A549 (cell line): ENCODE results near the gene THADA. TPM values are rescaled to one million over a fixed set of nuclear protein-coding genes. Genes with fewer than 3 reads are reported as not detected.

Experiments
- ATAC-seq, 2 experiments: fragments of 200-7000 bp in 1 of 2; fragments of >200 bp in 1 of 2; cut with Nextera tagmentation in 1 of 2; cut with Tn5 transposase in 1 of 2; 3 replicates each; pipeline versions ENCODE4 v1.8.0 to v1.9.1; 2018 to 2020; ENCODE audit warnings: mild to moderate bottlenecking in 1 of 2, moderate library complexity in 1 of 2
- CTCF ChIA-PET: fragments of 300-600 bp; sonication (Branson Sonifier 250); formaldehyde crosslinking; extraction: SDS; loops from one replicate; lab custom pipeline; 2021; ENCODE audit warnings: antibody characterized with exemption, inconsistent platforms; lab: Yijun Ruan, JAX
- POLR2A ChIA-PET: fragments of 350-600 bp; formaldehyde crosslinking; extraction: SDS; loops from one replicate; lab custom pipeline; 2021; ENCODE audit warnings: antibody characterized with exemption, inconsistent platforms; lab: Yijun Ruan, JAX
- DNase-seq, 2 experiments: peaks; one replicate each; pipeline versions ENCODE4 v3.0.0 to v3.0.0-alpha.2; 2011 to 2016; ENCODE audit warnings: low read depth in 1 of 2, low spot score in 1 of 2
- FAIRE-seq: peaks from 2 replicates; lab custom pipeline; 2011; peaks lifted over from hg19 to GRCh38; lab: Jason Lieb, UNC
- H3K27ac ChIP-seq, 2 experiments: fragments of >200 bp; sonication (Bioruptor Twin); formaldehyde crosslinking; 3 replicates each; pipeline ENCODE4 v1.5.1; 2016 to 2017
- H3K4me1 ChIP-seq: fragments of >200 bp; sonication (Bioruptor Twin); formaldehyde crosslinking; 3 replicates; pipeline ENCODE4 v1.6.1; 2016
- H3K4me2 ChIP-seq: fragments of >200 bp; sonication (Bioruptor Twin); formaldehyde crosslinking; 3 replicates; pipeline ENCODE4 v1.6.1; 2016
- H3K4me3 ChIP-seq: fragments of >200 bp; sonication (Bioruptor Twin); formaldehyde crosslinking; 3 replicates; pipeline ENCODE4 v1.5.1; 2016
- H3K9me3 ChIP-seq: fragments of >200 bp; sonication (Bioruptor Twin); formaldehyde crosslinking; 3 replicates; pipeline ENCODE4 v1.6.1; 2016
- ATOH8 ChIP-seq: fragments of 250-450 bp; sonication (Bioruptor Pico); IDR thresholded peaks from 2 replicates; pipeline ENCODE4 v1.5.0; 2020; ENCODE audit warnings: low read depth, mild to moderate bottlenecking, moderate library complexity
- BHLHE40 ChIP-seq: IDR thresholded peaks from 2 replicates; pipeline ENCODE4 v1.6.1; 2012; ENCODE audit warnings: low read depth, low read length, inconsistent platforms
- CBX8 ChIP-seq: fragments of 200-600 bp; sonication (generic); IDR thresholded peaks from 2 replicates; pipeline ENCODE4 v1.6.1; 2016
- CEBPB ChIP-seq, 2 experiments: fragments of >200 bp in 1 of 2; sonication (Bioruptor Twin) in 1 of 2; formaldehyde crosslinking in 1 of 2; IDR thresholded peaks; 2 replicates each; pipeline ENCODE4 v1.6.1; 2012 to 2016
- CHD4 ChIP-seq: fragments of 200-600 bp; sonication (generic); IDR thresholded peaks from 2 replicates; pipeline ENCODE4 v1.6.1; 2016; ENCODE audit warnings: antibody characterized with exemption, mild to moderate bottlenecking, borderline replicate concordance
- EHF ChIP-seq: fragments of 250-450 bp; sonication (Bioruptor Pico); IDR thresholded peaks from 2 replicates; pipeline ENCODE4 v1.5.0; 2020; ENCODE audit warnings: mild to moderate bottlenecking
- EHMT2 ChIP-seq: fragments of 200-600 bp; sonication (generic); IDR thresholded peaks from 2 replicates; pipeline ENCODE4 v1.6.1; 2016; ENCODE audit warnings: antibody characterized with exemption, low read depth, mild to moderate bottlenecking, moderate library complexity
- FOSL2 ChIP-seq, 2 experiments: fragments of 450-650 bp in 1 of 2; fragments of >200 bp in 1 of 2; sonication (Bioruptor Twin) in 1 of 2; formaldehyde crosslinking; IDR thresholded peaks; 2 replicates each; pipeline versions ENCODE4 v1.5.0 to v1.6.1; 2016 to 2020; ENCODE audit warnings: mild to moderate bottlenecking in 1 of 2, moderate library complexity in 1 of 2
- HEYL ChIP-seq: fragments of 250-450 bp; sonication (Bioruptor Pico); IDR thresholded peaks from 2 replicates; pipeline ENCODE4 v1.8.0; 2021; ENCODE audit warnings: mild to moderate bottlenecking, moderate library complexity
- HMGXB4 ChIP-seq: fragments of 250-450 bp; sonication (Bioruptor Pico); IDR thresholded peaks from 2 replicates; pipeline ENCODE4 v1.5.0; 2021; ENCODE audit warnings: mild to moderate bottlenecking, moderate library complexity, borderline replicate concordance
- HOXB5 ChIP-seq: fragments of 250-450 bp; sonication (Bioruptor Pico); IDR thresholded peaks from 2 replicates; pipeline ENCODE4 v1.5.0; 2020; ENCODE audit warnings: mild to moderate bottlenecking, moderate library complexity
- KDM1A ChIP-seq: fragments of 200-600 bp; sonication (generic); IDR thresholded peaks from 2 replicates; pipeline ENCODE4 v1.6.1; 2016; ENCODE audit warnings: low read depth, mild to moderate bottlenecking
- KDM5A ChIP-seq: fragments of 200-600 bp; sonication (generic); IDR thresholded peaks from 2 replicates; pipeline ENCODE4 v1.6.1; 2016; ENCODE audit warnings: antibody characterized with exemption, mild to moderate bottlenecking
- MAX ChIP-seq: IDR thresholded peaks from 2 replicates; pipeline ENCODE4 v1.6.1; 2012
- PBX3 ChIP-seq: IDR thresholded peaks from 2 replicates; pipeline ENCODE4 v1.6.1; 2012
- PHF8 ChIP-seq: fragments of 200-600 bp; sonication (generic); IDR thresholded peaks from 2 replicates; pipeline ENCODE4 v1.6.1; 2016; ENCODE audit warnings: low read depth, mild to moderate bottlenecking, antibody characterized with exemption, moderate library complexity, borderline replicate concordance
- POLR2A ChIP-seq: IDR thresholded peaks from 2 replicates; pipeline ENCODE4 v1.6.1; 2012; ENCODE audit warnings: mild to moderate bottlenecking, low read length
- POLR2AphosphoS2 ChIP-seq: conservative IDR thresholded peaks from 2 replicates; pipeline ENCODE4 v1.6.1; 2012; ENCODE audit warnings: low read length, improper control_type of control experiment, inconsistent platforms
- RARB ChIP-seq: fragments of 250-450 bp; sonication (Bioruptor Pico); IDR thresholded peaks from 2 replicates; pipeline ENCODE4 v1.8.0; 2021; ENCODE audit warnings: mild to moderate bottlenecking, moderate library complexity
- RCOR1 ChIP-seq: fragments of 150-350 bp; IDR thresholded peaks from 2 replicates; pipeline ENCODE4 v1.6.1; 2014; ENCODE audit warnings: antibody characterized with exemption, low read length, low read depth
- USF2 ChIP-seq: fragments of 450-650 bp; IDR thresholded peaks from 2 replicates; pipeline ENCODE4 v1.6.1; 2014; ENCODE audit warnings: antibody characterized with exemption
- ZFP36 ChIP-seq: fragments of 450-650 bp; IDR thresholded peaks from 2 replicates; pipeline ENCODE4 v1.6.1; 2014; ENCODE audit warnings: borderline replicate concordance; ENCODE audit not compliant: partially characterized antibody
- ZNF302 ChIP-seq: fragments of 250-450 bp; sonication (Bioruptor Pico); IDR thresholded peaks from 2 replicates; pipeline ENCODE4 v1.9.0; 2021; ENCODE audit warnings: inconsistent platforms, mild to moderate bottlenecking, moderate library complexity
- ZSCAN20 ChIP-seq: fragments of 250-450 bp; sonication (Bioruptor Pico); IDR thresholded peaks from 2 replicates; pipeline ENCODE4 v1.8.0; 2022; ENCODE audit warnings: mild to moderate bottlenecking, moderate library complexity
- WGBS: methylation state at CpG from one replicate; pipeline ENCODE4 v1.1.6; 2017; ENCODE audit errors: missing lambda C conversion rate; 5-methylcytosine and 5-hydroxymethylcytosine counted together
- polyA plus RNA-seq, 4 experiments: library from polyadenylated mRNA; depleted of rRNA in 3 of 4; stranded (reverse); fragments of >200 nt; fragmentation: RNase III in 1 of 4; extraction: RNeasy Plus Mini Kit Qiagen cat#74134 plus additional on column Dnase treatment in 1 of 4; gene quantifications; 2 replicates in 3 of 4; 3 replicates in 1 of 4; pipeline ENCODE4 v1.2.3, GENCODE V29; 2011 to 2017

Gene THADA
- polyA plus RNA-seq, 2 of the 4 experiments (the other 2 are of a cell fraction) = 21.8 to 37.9 TPM

GRCh38 chr2:43230351-43230885 is 365.4 kb downstream of the THADA start (continued):
- TF ChIP-seq ZNF302 (CRISPR knock-in tag) (no peak), CBX8 (no peak), HOXB5 (no peak), CHD4 (no peak), KDM5A (no peak)

GRCh38 chr2:43228756-43229659 is 366.8 kb downstream of the THADA start:
- DNase-seq (no peak), FAIRE-seq (no peak), ATAC-seq (no peak)
- TF ChIP-seq HEYL (CRISPR knock-in tag) = no peak
- no peak for TF ChIP-seq POLR2AphosphoS2
- no peak for TF ChIP-seq KDM5A
- no peak for TF ChIP-seq PHF8
- no peak for TF ChIP-seq ZFP36
- TF ChIP-seq PBX3 = no peak
- no peak for TF ChIP-seq RCOR1
- no peak for TF ChIP-seq EHMT2
- TF ChIP-seq CBX8 = no peak
- TF ChIP-seq ZSCAN20 (CRISPR knock-in tag) = no peak
- no peak for TF ChIP-seq EHF (CRISPR knock-in tag)
- Histone ChIP-seq H3K9me3 (no peaks in the 10 kb centered on the region), H3K4me2 (no peak overlapping the region), H3K27ac (peak overlapping the region; percentile 89 to 98; a peak in 3 of 6 replicates), H3K4me1 (peaks cover 17% of the 10 kb centered on the region), H3K4me3 (no peak overlapping the region)
- POLR2A ChIA-PET = interaction anchor here (1.5 kb wide), 1 partner anchor 254 kb away, joined by 3 read pairs; no protein-coding TSS in a partner anchor
- CTCF ChIA-PET = interaction anchor here (0.6 to 7.7 kb wide), 128 partner anchors 8 to 1245 kb away, joined by 3 to 253 read pairs (median 5); no protein-coding TSS in a partner anchor
- WGBS = 68% methylated on average over 6 of the region's 6 CpGs

- no peak for DNase-seq
- Histone ChIP-seq H3K4me2 (peak overlapping the region; percentile 89), H3K27ac (peak overlapping the region; percentile 89 to 98), H3K4me3 (no peak overlapping the region), H3K4me1 (peaks cover 24% of the 10 kb centered on the region), H3K9me3 (no peaks in the 10 kb centered on the region)
- ATAC-seq = no peak
- 82% methylated on average over 2 of the region's 2 CpGs for WGBS
- ChIA-PET POLR2A (interaction anchor here (0.8 to 2.3 kb wide), 4 partner anchors 96 to 418 kb away, joined by 3 to 24 read pairs (median 10); no protein-coding TSS in a partner anchor), CTCF (interaction anchor here (0.6 to 7.7 kb wide), 77 partner anchors 9 to 820 kb away, joined by 3 to 253 read pairs (median 6); no protein-coding TSS in a partner anchor)
- no peak for FAIRE-seq
- TF ChIP-seq MAX (no peak), USF2 (no peak), POLR2A (no peak), CEBPB (IDR thresholded peaks at IDR 0.05) (no peak), FOSL2 (IDR thresholded peaks at IDR 0.05) (no peak), FOSL2 (CRISPR knock-in tag; IDR thresholded peaks at IDR 0.05) (no peak), HMGXB4 (CRISPR knock-in tag) (no peak), PBX3 (no peak), ZFP36 (no peak), ZSCAN20 (CRISPR knock-in tag) (no peak), ATOH8 (no peak), RCOR1 (no peak), BHLHE40 (no peak), KDM1A (no peak), RARB (CRISPR knock-in tag) (no peak)
Measured at GRCh38 chr2:43228321-43228751, 367.5 kb downstream of the THADA start.
